GM19238 (cell line): ENCODE results near the gene ANK3.

Experiments used
- DNase-seq: peaks from one replicate; pipeline ENCODE4 v3.0.0; 2011; ENCODE audit warnings: low spot score; ENCODE audit not compliant: insufficient read length

ANK3 gene

DNA sequence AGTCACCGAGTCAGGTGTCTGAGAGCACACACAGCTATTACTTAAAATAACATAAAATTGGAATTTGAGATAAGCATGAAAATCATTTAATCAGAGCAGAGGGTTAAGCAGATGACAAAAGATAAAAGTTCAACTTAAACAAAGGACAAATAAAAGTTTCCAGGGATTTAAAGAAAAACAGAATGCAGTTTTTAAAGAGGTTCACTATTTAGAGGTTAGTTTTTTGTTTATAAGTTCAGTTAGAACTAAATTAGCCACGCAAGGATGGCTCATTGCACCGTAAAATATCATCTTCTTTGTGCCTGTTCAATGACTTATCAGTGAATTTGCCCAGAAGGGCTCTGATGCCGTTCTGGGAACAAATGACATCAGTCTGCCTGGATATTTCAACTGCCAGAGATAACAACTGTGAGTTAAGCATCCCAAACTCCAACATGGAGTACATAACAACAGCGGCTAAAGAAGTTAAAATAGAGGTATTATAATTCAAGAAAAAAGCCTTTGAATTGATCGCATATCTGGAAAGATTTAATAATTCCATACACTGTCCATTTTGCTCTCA lies 107.8 kb downstream of the ANK3 start:
- no peak for DNase-seq

DNA sequence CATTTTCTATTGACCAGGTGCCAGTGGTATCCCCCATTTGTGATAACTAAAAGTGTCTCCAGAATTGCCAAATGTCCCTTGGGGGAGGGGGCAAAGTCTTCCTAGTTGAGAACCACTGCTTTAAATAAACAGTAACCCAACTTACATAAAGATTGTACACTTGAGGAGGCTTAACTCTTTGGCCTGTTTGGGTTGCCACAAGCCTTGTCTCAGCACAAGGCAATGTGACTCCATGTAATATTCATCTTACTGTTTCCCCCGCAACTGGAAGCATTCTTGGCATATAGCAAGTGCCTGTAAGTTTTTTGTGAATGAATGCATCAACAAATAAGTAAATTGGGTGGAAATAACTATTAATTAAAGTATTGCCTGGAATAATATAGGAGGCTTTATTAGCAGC lies 108.3 kb downstream of the ANK3 start:
- DNase-seq: no peak

- no peak for DNase-seq
Observed at GRCh38 chr10:60280475-60280874, 109.2 kb downstream of the ANK3 start.

- no peak for DNase-seq
Observed at GRCh38 chr10:60277656-60278055, 112.0 kb downstream of the ANK3 start.

GRCh38 chr10:60276232-60276631 lies 113.4 kb downstream of the ANK3 start:
- no peak for DNase-seq

DNA sequence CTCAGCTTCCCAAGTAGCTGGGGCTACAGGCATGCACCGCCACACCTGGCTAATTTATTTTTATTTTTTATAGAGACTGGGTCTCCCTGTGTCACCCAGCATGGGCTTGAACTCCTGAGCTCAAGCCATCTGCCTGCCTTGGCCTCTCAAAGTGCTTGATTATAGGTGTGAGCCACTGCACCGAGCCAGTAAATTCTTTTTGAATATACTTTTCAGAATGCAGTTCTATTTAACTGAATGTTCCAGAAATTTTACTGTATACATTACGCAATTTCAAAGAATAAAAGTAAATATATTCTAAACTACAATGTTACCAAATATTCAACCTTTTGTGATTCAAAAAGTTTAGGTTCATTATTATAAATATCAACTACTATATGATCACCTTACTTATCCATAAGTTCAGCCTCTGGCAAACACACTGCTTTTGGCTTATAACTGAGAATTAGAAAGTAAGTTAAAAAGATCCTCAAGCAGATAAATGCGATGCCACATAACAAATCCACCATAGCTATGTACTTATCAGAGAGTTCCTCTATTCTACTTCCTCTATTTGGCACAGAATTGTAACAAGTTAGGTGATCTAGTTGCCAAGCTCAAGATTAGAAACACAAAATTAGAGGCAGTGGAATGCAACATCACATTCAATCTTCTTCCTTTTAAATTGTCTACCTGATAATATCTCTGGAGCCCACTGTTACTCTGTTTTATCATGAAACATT lies 118.2 kb downstream of the ANK3 start:
- DNase-seq: no peak

DNA sequence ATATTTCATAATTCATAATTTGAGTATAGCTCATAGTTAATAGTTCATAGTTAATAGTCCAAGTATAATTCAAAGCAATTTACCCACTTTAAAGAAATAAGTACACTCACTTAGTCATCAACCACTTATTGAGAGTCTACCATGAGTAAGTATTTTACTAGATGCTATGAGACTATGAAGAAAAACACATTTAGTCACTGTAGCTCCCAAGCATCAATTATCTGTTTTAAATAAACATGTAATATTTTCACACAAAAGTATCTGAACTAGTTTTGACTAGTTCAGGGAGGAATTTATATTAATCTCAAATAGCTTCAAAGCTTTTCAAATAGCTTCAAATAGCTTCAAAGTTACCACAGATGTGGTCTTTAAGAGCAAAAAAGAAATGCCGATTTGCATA lies 119.2 kb downstream of the ANK3 start:
- no peak for DNase-seq

- DNase-seq: no peak
Observed at GRCh38 chr10:60267802-60268201, 121.9 kb downstream of the ANK3 start.

GRCh38 chr10:60266513-60266912 lies 123.2 kb downstream of the ANK3 start:
- no peak for DNase-seq

- no peak for DNase-seq
Observed at GRCh38 chr10:60262647-60263126, 127.0 kb downstream of the ANK3 start.

GRCh38 chr10:60260321-60260720 lies 129.4 kb downstream of the ANK3 start:
- DNase-seq: no peak

DNA sequence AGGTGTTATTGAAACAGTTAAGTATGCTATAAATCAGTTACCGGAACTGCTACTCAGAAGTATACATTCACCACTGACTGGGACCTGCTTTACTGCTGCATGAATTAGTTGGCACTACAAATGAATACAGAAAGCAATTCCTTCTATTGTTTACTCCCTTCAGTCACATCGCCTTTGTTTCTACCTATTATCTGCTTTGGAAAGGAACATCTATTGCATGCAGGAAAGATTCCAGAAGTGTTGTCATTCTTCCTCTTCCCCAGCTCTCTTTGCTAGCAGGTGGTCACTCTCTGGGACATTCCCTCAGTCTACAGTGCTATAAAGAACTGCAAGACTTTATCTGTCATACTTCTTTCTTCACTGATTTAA lies 131.3 kb downstream of the ANK3 start:
- DNase-seq: no peak

DNA sequence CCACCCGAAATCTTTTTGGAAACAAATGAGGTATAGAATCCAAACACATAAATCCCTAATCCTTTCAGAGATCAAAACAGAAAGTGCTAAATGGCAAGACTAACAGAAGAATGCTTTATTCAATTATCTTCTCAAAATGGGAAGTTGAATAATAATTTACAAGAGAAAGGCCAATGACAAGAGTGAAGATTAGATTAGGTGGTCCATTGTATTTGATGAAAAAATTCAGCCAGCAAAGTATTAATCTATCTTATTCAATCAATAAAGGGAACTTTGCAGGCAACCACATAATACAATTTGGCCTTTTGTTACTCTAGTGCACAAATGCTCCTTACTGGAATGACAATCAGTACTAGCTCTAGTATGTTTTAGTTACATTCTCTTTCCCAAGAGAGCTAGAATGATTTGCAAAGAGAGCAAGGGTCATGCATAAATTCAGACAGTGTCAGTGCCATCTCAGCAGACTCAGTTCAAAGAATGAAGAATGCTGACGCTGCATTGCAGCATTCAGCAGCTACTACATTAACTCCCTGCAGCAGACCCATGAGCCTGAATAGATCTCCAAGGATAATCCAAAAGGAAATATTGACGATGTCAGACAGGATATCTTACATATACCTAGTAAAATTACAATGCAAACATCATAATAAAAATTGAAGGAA lies 131.8 kb downstream of the ANK3 start:
- DNase-seq: no peak

- DNase-seq: no peak
Observed at GRCh38 chr10:60254776-60255175, 134.9 kb downstream of the ANK3 start.

DNA sequence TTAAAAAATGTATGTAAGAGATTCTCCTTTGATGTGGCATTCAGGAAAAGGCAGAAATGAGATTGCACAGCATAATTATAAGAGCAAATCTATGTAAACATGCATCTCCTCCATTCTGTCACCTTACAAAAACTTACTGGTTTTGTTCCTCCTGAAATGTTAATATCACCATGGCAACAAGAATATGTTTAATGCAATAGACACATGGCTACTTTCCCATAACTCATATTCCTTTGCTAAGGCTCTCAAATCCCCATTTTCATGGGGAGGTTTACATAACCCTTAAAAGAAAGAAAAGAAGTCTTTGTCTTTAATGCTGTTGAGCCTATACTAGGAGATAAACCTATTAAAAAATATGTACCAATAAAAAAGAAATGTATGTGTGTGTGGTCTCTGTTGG lies 136.2 kb downstream of the ANK3 start:
- no peak for DNase-seq

- no peak for DNase-seq
Observed at GRCh38 chr10:60252688-60253087, 137.0 kb downstream of the ANK3 start.

GRCh38 chr10:60246382-60246781 lies 143.3 kb downstream of the ANK3 start:
- no peak for DNase-seq

DNA sequence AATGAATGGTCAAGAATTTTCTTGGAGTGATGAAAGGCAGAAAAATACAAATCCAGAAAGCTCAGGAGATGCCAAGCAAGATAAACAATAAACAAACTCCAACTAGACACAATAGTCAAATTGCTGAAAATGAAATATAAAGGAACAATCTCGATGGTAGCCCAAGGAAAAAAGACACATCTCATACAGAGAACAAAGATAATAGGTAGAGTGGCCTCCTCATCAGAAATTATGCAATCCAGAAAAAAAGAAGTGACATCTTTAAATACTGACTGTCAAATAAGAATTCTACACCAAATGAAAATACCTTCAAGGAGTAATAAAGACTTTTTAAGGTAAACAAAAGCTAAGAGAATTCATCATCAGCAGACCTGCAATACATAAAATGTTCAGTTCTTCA lies 150.4 kb downstream of the ANK3 start:
- no peak for DNase-seq

DNA sequence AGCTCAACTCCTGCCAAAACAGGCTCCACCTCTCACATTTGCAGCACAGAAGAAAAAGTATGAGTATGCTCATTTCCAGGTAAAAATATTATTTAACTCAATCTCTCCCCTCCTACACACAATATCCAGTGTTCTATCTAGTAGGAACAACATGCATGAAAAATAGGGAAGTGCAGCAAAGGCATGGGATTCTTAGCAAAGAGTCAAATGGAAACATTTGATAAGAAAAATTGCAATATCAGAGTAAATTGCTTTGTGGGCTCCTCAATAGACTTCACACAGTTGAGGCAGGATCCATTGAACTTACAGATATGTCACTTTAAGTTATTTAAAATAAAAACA lies 150.9 kb downstream of the ANK3 start:
- no peak for DNase-seq

GRCh38 chr10:60237977-60238758 lies 151.5 kb downstream of the ANK3 start:
- peak; percentile 7 for DNase-seq

DNA sequence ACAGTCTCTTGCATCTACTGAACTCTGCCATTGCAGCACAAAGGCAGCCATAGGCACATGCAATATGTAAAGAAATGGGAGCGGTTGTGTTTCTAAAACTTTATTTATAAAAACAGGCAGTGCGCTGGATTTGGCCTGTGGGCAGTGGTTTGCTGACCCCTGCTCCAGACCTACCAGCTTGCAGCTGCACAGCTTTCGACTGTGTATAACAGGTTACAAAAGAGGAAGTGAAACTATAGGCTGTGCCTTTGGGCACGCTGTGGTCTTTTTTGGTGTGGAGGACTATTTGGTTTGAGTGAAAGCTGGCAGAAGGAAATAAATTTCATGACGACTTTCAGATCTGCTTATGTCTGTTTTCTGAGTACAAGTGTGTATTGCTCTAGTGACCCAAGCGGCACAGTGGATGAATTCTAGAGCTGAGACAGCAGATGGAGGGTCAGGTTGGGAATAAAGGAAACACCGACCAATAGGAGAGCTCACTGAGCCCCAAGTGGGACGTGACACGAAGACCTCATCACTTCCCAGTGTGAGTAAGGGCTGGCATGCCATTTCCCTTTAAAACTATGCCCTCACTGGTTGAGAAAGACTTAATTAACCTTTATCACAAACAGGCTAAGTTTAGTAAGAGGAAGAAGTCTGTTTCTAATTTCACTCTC lies 152.7 kb downstream of the ANK3 start:
- DNase-seq: peak; percentile 51

DNA sequence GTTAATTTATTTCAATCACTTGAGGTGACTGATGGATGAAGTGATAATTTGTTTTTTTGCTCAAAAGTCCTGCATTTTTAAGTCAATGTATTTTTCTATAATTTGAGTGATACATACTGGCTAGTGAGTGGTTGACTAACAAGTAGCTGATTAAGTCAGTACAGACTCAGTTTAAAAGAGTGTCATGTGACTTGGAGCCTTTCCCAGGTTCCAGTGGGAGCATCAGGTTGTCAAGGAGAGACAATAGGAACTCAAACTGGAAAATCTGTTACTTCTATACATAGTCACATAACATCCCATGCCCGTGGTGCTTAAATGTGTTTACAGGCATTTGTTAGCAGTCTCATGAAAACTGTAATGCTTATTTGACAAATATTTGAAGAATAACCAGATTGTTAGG lies 154.7 kb downstream of the ANK3 start:
- DNase-seq: no peak
